HepG2 (cell line): ENCODE measurements around the gene GGT1. TPM values are rescaled to one million over a fixed set of nuclear protein-coding genes. Genes with fewer than 3 reads are reported as not detected.

Source experiments
- ARID5B ChIP-seq: IDR thresholded peaks from 2 replicates; pipeline ENCODE4 v1.4.0; 2020; ENCODE audit warnings: mild to moderate bottlenecking, missing genetic modification reagents
- HOXA7 ChIP-seq: sonication (generic); formaldehyde crosslinking; IDR thresholded peaks from 2 replicates; pipeline ENCODE4 v1.8.1; 2022; ENCODE audit warnings: mild to moderate bottlenecking, missing genetic modification reagents, moderate library complexity
- IRX3 ChIP-seq: sonication (generic); formaldehyde crosslinking; IDR thresholded peaks from 2 replicates; pipeline ENCODE4 v1.8.1; 2023; ENCODE audit warnings: mild to moderate bottlenecking, low read depth, missing genetic modification reagents, borderline replicate concordance
- KLF6 ChIP-seq: IDR thresholded peaks from 2 replicates; pipeline ENCODE4 v1.8.0; 2016; ENCODE audit warnings: missing biosample characterization, missing genetic modification reagents
- MXI1 ChIP-seq: IDR thresholded peaks from 3 replicates; pipeline ENCODE4 v1.6.1; 2012; ENCODE audit warnings: low read depth, low read length, inconsistent platforms, borderline replicate concordance
- NFAT5 ChIP-seq: sonication (generic); formaldehyde crosslinking; IDR thresholded peaks from 2 replicates; pipeline ENCODE4 v1.4.0; 2020; ENCODE audit warnings: missing genetic modification reagents
- NFIC ChIP-seq: IDR thresholded peaks from 2 replicates; pipeline ENCODE4 v1.6.1; 2012; ENCODE audit warnings: mild to moderate bottlenecking, low read length, inconsistent platforms
- PLRG1 ChIP-seq: fragments of 450-650 bp; conservative IDR thresholded peaks from 2 replicates; pipeline ENCODE4 v1.6.1; 2016
- TRAFD1 ChIP-seq: sonication (generic); formaldehyde crosslinking; IDR thresholded peaks from 2 replicates; pipeline ENCODE4 v1.5.1; 2020; ENCODE audit warnings: missing genetic modification reagents, mild to moderate bottlenecking, borderline replicate concordance
- U2AF2 ChIP-seq: fragments of 200-400 bp; formaldehyde crosslinking; IDR thresholded peaks from 2 replicates; pipeline ENCODE4 v1.6.1; 2017; ENCODE audit warnings: low read depth, mild to moderate bottlenecking, low read length
- ZNF773 ChIP-seq: sonication (generic); formaldehyde crosslinking; IDR thresholded peaks from 2 replicates; pipeline ENCODE4 v1.4.0; 2020; ENCODE audit warnings: missing genetic modification reagents, borderline replicate concordance
- polyA plus RNA-seq, 8 experiments: library from polyadenylated mRNA; depleted of rRNA in 3 of 8; stranded (reverse) in 7 of 8; unstranded in 1 of 8; fragments of >200 nt; fragmentation: Illumina TruSeq in 4 of 8; extraction: Trizol in 4 of 8; gene quantifications; 2 replicates each; pipeline versions ENCODE4 v1.2.1 to v1.2.3, GENCODE V29; 2011 to 2016; ENCODE audit warnings: low read depth in 4 of 8, missing spikeins in 1 of 8, mixed read lengths in 1 of 8; ENCODE audit not compliant: insufficient read depth in 1 of 8
- total RNA-seq, 5 experiments: library from RNA; depleted of rRNA; stranded (reverse); fragments of >200 nt; fragmentation: Illumina TruSeq; extraction: Trizol; gene quantifications; 2 replicates each; pipeline ENCODE4 v1.2.3, GENCODE V29; 2016; ENCODE audit warnings: low read depth in 1 of 5
- TF ChIP-seq, protein P1 (sequence below): sonication (generic); formaldehyde crosslinking; IDR thresholded peaks from 2 replicates; pipeline ENCODE4 v1.5.1; 2020; ENCODE audit warnings: mild to moderate bottlenecking, missing genetic modification reagents

Gene GGT1
- total and polyA plus RNA-seq, 2 of the 13 experiments (the other 11 are each of a cell fraction or from before 2014, with no cell fraction given): 29.9 to 103 TPM

GRCh38 chr22:24578355-24579257 is 24.4 kb upstream of the GGT1 start (continued):
- no peak for TF ChIP-seq ZNF773
- no peak for TF ChIP-seq IRX3 (CRISPR knock-in tag)
- no peak for TF ChIP-seq U2AF2
- no peak for TF ChIP-seq PLRG1
- TF ChIP-seq NFAT5 (CRISPR knock-in tag): no peak
- TF ChIP-seq KLF6 (CRISPR knock-in tag): peak; percentile 65; the same call in 1 of the 2 replicates
- TF ChIP-seq ARID5B (CRISPR knock-in tag): peak; percentile 98
- peak; percentile 49; the same call in 1 of the 3 replicates for TF ChIP-seq MXI1
- peak; percentile 93 for TF ChIP-seq NFIC
- no peak for TF ChIP-seq HOXA7 (CRISPR knock-in tag)
- TF ChIP-seq, protein P1, sequence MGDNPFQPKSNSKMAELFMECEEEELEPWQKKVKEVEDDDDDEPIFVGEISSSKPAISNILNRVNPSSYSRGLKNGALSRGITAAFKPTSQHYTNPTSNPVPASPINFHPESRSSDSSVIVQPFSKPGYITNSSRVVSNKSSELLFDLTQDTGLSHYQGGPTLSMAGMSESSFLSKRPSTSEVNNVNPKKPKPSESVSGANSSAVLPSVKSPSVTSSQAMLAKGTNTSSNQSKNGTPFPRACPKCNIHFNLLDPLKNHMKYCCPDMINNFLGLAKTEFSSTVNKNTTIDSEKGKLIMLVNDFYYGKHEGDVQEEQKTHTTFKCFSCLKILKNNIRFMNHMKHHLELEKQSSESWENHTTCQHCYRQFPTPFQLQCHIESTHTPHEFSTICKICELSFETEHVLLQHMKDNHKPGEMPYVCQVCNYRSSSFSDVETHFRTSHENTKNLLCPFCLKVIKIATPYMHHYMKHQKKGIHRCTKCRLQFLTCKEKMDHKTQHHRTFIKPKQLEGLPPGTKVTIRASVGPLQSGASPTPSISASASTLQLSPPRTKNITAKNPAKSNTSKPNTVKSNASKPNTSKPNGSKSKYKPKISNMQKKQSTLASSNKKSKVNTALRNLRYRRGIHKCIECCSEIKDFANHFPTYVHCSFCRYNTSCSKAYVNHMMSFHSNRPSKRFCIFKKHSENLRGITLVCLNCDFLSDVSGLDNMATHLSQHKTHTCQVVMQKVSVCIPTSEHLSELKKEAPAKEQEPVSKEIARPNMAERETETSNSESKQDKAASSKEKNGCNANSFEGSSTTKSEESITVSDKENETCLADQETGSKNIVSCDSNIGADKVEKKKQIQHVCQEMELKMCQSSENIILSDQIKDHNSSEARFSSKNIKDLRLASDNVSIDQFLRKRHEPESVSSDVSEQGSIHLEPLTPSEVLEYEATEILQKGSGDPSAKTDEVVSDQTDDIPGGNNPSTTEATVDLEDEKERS (CRISPR knock-in tag): 0 out of 2 replicates have a peak, but pooled peaks have one; percentile 26
- TF ChIP-seq TRAFD1: no peak
